ENCODE measurements around the gene APPL2.

Gene APPL2, protein sequence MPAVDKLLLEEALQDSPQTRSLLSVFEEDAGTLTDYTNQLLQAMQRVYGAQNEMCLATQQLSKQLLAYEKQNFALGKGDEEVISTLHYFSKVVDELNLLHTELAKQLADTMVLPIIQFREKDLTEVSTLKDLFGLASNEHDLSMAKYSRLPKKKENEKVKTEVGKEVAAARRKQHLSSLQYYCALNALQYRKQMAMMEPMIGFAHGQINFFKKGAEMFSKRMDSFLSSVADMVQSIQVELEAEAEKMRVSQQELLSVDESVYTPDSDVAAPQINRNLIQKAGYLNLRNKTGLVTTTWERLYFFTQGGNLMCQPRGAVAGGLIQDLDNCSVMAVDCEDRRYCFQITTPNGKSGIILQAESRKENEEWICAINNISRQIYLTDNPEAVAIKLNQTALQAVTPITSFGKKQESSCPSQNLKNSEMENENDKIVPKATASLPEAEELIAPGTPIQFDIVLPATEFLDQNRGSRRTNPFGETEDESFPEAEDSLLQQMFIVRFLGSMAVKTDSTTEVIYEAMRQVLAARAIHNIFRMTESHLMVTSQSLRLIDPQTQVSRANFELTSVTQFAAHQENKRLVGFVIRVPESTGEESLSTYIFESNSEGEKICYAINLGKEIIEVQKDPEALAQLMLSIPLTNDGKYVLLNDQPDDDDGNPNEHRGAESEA

DNA sequence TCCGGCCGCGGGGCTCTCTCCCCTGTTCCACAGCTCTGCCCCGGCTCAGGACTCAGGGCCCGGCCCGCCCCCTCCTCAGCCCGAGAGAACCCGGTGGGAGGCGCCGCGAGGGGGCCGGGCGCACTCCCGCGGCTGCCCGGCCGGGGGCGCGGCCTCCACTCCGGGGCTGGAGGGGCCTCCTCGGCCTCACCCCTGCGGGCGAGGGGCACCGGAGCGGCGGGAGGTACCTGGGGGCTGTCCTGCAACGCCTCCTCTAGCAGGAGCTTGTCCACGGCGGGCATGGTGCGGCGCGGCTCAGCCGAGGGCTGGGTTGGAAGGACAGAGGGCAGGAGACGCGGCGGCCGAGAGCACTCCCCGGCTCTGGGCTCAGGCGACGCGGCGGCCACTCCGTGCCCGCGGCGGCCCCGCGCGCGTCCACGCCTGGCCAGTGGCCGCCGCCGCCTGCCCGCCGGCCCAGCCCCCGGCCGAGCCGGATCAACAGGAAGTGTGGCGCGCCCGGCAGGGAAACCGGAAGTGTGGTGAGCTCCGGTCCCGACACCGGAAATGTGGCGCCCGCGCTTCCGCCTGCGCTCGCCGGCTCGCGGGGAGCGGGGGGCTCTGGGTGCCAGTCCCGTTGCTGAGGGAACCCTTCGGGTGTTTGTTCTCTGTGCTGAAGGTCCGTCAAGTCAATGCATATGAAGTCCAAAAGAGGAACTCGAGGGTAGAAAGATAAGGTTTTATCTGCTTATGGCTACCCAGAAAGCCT, at the start of gene APPL2:
TSS of gene APPL2 (minus strand) at position 443 of the 745 bp plus-strand sequence. CDS start at position 281, 162 bp downstream.
- Histone ChIP-seq H3K9ac (ENCODE audit: low read length) (peak within 1 kb of the TSS; percentile 57), H3K36me3 (ENCODE audit: control insufficient read depth, low read depth, low read length) (no peaks in the 10 kb centered on the region), H3K9me3 (ENCODE audit: control insufficient read depth, low read depth, low read length) (no peaks in the 10 kb centered on the region), H3K4me3 (ENCODE audit: low read length) (peak within 1 kb of the TSS; percentile 90), H3K27me3 (ENCODE audit: control insufficient read depth, insufficient read depth, low read length) (peaks cover 4% of the 10 kb centered on the region), H3K4me1 (ENCODE audit: control insufficient read depth, low read depth, low read length) (peaks cover 5% of the 10 kb centered on the region), H3K27ac (ENCODE audit: low read length) (no peak within 1 kb of the TSS)

DNA sequence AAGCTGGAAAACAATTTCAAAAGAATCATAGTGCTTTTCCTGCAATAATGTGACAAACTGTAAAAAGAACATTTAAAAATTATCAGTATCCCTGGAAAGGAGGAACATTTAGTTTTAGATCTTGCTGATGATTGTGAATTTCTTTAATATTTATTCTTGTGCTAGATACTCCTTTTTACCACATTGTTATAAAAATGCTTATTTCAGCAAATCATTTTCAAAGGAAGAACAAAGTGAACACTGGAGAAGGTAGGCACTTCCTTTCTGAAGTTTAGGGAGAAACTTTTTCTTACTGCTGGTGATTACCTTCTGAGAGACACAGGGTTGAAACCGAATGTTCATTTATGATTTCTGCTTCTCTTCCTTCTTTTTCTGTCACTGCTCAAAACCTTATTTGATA, 49.4 kb upstream of the APPL2 start:
- no peaks in the 10 kb centered on the region for H3K4me1 ChIP-seq (ENCODE audit: control insufficient read depth, low read depth, low read length)
- H3K9me3 ChIP-seq (ENCODE audit: control insufficient read depth, low read depth, low read length), result no peaks in the 10 kb centered on the region

GRCh38 chr12:105281694-105282049, 45.7 kb upstream of the APPL2 start:
- Histone ChIP-seq H3K4me3 (ENCODE audit: low read length) (no peak overlapping the region), H3K36me3 (ENCODE audit: control insufficient read depth, low read depth, low read length) (no peaks in the 10 kb centered on the region), H3K27ac (ENCODE audit: low read length) (no peak overlapping the region), H3K4me1 (ENCODE audit: control insufficient read depth, low read depth, low read length) (no peaks in the 10 kb centered on the region), H3K27me3 (ENCODE audit: control insufficient read depth, insufficient read depth, low read length) (no peaks in the 10 kb centered on the region), H3K9ac (ENCODE audit: low read length) (no peak overlapping the region), H3K9me3 (ENCODE audit: control insufficient read depth, low read depth, low read length) (no peaks in the 10 kb centered on the region)

More for the DNA sequence above, 49.4 kb upstream of the APPL2 start:
- Histone ChIP-seq H3K36me3 (ENCODE audit: control insufficient read depth, low read depth, low read length) (no peaks in the 10 kb centered on the region), H3K4me3 (ENCODE audit: low read length) (no peak overlapping the region), H3K9ac (ENCODE audit: low read length) (no peak overlapping the region), H3K27me3 (ENCODE audit: control insufficient read depth, insufficient read depth, low read length) (no peaks in the 10 kb centered on the region), H3K27ac (ENCODE audit: low read length) (no peak overlapping the region)

GRCh38 chr12:105280966-105281693, 45.2 kb upstream of the APPL2 start:
- Histone ChIP-seq H3K9ac (ENCODE audit: low read length) (no peak overlapping the region), H3K4me3 (ENCODE audit: low read length) (no peak overlapping the region), H3K36me3 (ENCODE audit: control insufficient read depth, low read depth, low read length) (no peaks in the 10 kb centered on the region), H3K4me1 (ENCODE audit: control insufficient read depth, low read depth, low read length) (no peaks in the 10 kb centered on the region), H3K27me3 (ENCODE audit: control insufficient read depth, insufficient read depth, low read length) (no peaks in the 10 kb centered on the region), H3K27ac (ENCODE audit: low read length) (no peak overlapping the region), H3K9me3 (ENCODE audit: control insufficient read depth, low read depth, low read length) (no peaks in the 10 kb centered on the region)

DNA sequence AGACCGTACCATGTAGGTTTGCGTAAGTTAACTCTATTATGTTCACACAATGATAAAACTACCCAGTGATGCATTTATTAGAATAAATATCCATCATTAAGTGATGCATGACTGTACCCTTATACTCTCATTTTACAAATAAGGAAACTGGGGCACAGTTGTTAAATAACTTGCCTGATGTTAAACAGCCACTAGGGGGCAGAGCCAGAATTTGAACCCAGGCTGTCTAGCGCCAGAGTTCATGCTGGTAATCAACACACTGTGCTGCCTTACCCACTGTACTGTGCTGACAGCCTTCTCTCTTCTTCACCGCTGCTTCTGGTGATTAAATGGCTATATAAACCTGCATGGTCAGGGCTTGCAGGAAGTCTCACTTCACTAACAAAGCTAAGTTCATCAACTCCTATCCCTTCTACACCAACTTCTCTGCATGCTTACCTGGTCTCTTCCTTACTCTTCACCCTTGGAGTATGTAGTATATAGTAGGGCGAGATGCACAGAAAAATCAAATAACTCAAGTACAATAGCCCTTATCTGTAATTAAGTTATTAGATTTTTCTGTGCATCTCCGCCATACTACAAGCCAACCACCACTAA, 43.6 kb upstream of the APPL2 start:
- Histone ChIP-seq H3K9me3 (ENCODE audit: control insufficient read depth, low read depth, low read length) (no peaks in the 10 kb centered on the region), H3K9ac (ENCODE audit: low read length) (no peak overlapping the region), H3K4me3 (ENCODE audit: low read length) (no peak overlapping the region), H3K4me1 (ENCODE audit: control insufficient read depth, low read depth, low read length) (no peaks in the 10 kb centered on the region), H3K27ac (ENCODE audit: low read length) (no peak overlapping the region), H3K27me3 (ENCODE audit: control insufficient read depth, insufficient read depth, low read length) (no peaks in the 10 kb centered on the region), H3K36me3 (ENCODE audit: control insufficient read depth, low read depth, low read length) (no peaks in the 10 kb centered on the region)

- H3K4me1 ChIP-seq (ENCODE audit: control insufficient read depth, low read depth, low read length), result no peaks in the 10 kb centered on the region
- H3K27me3 ChIP-seq (ENCODE audit: control insufficient read depth, insufficient read depth, low read length), result no peaks in the 10 kb centered on the region
- no peak overlapping the region for H3K27ac ChIP-seq (ENCODE audit: low read length)
- no peaks in the 10 kb centered on the region for H3K36me3 ChIP-seq (ENCODE audit: control insufficient read depth, low read depth, low read length)
- no peak overlapping the region for H3K9ac ChIP-seq (ENCODE audit: low read length)
- no peaks in the 10 kb centered on the region for H3K9me3 ChIP-seq (ENCODE audit: control insufficient read depth, low read depth, low read length)
- H3K4me3 ChIP-seq (ENCODE audit: low read length), result no peak overlapping the region
These were observed 42.2 kb upstream of the APPL2 start for GRCh38 chr12:105278043-105278697.

DNA sequence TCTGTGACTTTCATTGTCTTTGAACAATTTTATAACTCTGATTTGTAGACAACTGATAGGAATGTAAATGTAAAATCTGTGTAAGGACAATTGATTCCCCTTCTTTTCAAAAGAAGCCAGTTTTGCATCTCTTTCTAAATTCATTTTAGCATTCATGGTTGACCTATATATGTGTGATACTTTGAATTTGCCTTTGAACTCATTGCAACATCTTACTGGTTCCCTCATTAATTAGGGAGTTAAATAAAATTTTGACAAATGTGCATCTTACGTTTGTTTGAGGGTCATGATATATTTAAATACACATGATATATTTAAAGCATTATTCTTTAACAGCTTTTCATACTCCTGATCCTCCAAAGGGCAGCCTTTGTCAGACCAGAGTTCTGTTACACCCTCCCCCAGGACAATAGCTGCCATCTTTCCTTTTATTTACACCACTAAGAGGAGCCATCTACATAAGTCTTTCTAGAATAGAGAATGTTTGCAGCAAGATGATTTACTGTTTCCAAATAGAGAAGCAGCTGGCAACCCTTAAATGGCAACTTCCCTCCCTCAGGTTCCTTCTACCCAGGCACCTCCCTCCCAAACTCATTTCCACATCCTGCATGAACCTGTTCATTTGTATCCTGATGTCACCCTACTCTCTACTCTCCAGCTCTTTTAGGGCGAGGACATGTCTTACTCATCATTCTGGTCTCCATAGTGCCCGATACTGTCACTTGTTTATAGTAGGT, 40.2 kb upstream of the APPL2 start:
- H3K9me3 ChIP-seq (ENCODE audit: control insufficient read depth, low read depth, low read length), result no peaks in the 10 kb centered on the region

DNA sequence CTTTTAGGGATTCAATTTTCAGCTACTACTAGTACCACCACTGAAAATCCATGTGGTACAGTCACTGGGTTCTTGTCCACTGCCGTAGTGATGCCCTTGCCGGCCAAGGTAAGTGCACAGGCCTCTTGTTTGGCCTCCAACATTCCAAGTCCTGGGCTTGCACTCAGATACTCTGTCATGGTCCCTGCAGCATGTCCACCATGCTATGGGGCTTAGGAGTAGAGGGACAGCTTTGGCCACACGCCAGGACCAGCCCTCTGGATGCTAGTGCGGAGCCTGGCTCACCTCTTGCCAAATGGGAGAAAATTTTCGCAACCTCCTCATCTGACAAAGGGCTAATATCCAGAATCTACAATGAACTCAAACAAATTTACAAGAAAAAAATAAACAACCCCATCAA, 38.6 kb upstream of the APPL2 start:
- Histone ChIP-seq H3K27me3 (ENCODE audit: control insufficient read depth, insufficient read depth, low read length) (no peaks in the 10 kb centered on the region), H3K36me3 (ENCODE audit: control insufficient read depth, low read depth, low read length) (no peaks in the 10 kb centered on the region)

More for the DNA sequence above, 40.2 kb upstream of the APPL2 start:
- no peak overlapping the region for H3K4me3 ChIP-seq (ENCODE audit: low read length)
- no peaks in the 10 kb centered on the region for H3K36me3 ChIP-seq (ENCODE audit: control insufficient read depth, low read depth, low read length)
- no peaks in the 10 kb centered on the region for H3K4me1 ChIP-seq (ENCODE audit: control insufficient read depth, low read depth, low read length)
- H3K27ac ChIP-seq (ENCODE audit: low read length), result no peak overlapping the region
- H3K9ac ChIP-seq (ENCODE audit: low read length), result no peak overlapping the region
- H3K27me3 ChIP-seq (ENCODE audit: control insufficient read depth, insufficient read depth, low read length), result no peaks in the 10 kb centered on the region

GRCh38 chr12:105273601-105274000, 37.6 kb upstream of the APPL2 start:
- Histone ChIP-seq H3K27me3 (ENCODE audit: control insufficient read depth, insufficient read depth, low read length) (no peaks in the 10 kb centered on the region), H3K36me3 (ENCODE audit: control insufficient read depth, low read depth, low read length) (no peaks in the 10 kb centered on the region), H3K4me1 (ENCODE audit: control insufficient read depth, low read depth, low read length) (no peaks in the 10 kb centered on the region), H3K9ac (ENCODE audit: low read length) (no peak overlapping the region), H3K4me3 (ENCODE audit: low read length) (no peak overlapping the region), H3K9me3 (ENCODE audit: control insufficient read depth, low read depth, low read length) (no peaks in the 10 kb centered on the region), H3K27ac (ENCODE audit: low read length) (no peak overlapping the region)

More for the DNA sequence above, 38.6 kb upstream of the APPL2 start:
- Histone ChIP-seq H3K4me1 (ENCODE audit: control insufficient read depth, low read depth, low read length) (no peaks in the 10 kb centered on the region), H3K9me3 (ENCODE audit: control insufficient read depth, low read depth, low read length) (no peaks in the 10 kb centered on the region), H3K9ac (ENCODE audit: low read length) (no peak overlapping the region), H3K4me3 (ENCODE audit: low read length) (no peak overlapping the region), H3K27ac (ENCODE audit: low read length) (no peak overlapping the region)

- Histone ChIP-seq H3K4me1 (ENCODE audit: control insufficient read depth, low read depth, low read length) (no peaks in the 10 kb centered on the region), H3K27me3 (ENCODE audit: control insufficient read depth, insufficient read depth, low read length) (no peaks in the 10 kb centered on the region), H3K27ac (ENCODE audit: low read length) (no peak overlapping the region), H3K9me3 (ENCODE audit: control insufficient read depth, low read depth, low read length) (no peaks in the 10 kb centered on the region), H3K4me3 (ENCODE audit: low read length) (no peak overlapping the region), H3K36me3 (ENCODE audit: control insufficient read depth, low read depth, low read length) (no peaks in the 10 kb centered on the region), H3K9ac (ENCODE audit: low read length) (no peak overlapping the region)
These were observed 36.9 kb upstream of the APPL2 start for GRCh38 chr12:105272814-105273416.
